Measurements from ENCODE around the gene ARL3. TPM values are rescaled to one million over a fixed set of nuclear protein-coding genes. Genes with fewer than 3 reads are reported as not detected.
A peak's percentile ranks its signal among the peaks of the same experiment; 100 is the strongest.

The ARL3 gene
- total RNA-seq, 4 donors from 2014 or later = 1.4 to 9.1 (median 2.4) TPM

DNA sequence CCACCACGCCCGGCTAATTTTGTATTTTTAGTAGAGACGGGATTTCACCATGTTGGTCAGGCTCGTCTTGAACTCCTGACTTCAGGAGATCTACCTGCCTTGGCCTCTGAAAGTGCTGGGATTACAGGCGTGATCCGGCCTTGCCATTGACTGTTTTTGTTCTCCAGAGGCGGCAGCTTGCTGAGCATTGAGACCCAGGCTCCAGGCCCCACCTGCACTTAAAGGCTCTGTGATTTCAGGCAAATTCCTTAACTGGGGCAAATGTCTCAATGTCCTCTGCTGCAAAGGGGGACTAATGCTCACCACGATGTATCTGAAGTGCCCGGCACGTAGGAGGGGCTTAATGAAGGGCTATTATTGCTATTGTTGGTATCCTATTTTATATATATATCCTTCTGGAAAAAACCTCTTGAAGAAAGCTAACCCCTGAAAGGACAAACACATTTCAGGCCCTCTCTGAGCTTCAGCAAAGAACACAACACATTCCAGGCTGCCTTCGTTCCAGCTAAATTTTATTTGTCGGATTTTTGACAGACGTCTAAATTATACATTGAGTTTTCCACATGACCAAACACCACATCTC, 40.9 kb downstream of the ARL3 start:
- peak overlapping the region; percentile 3 to 61 (median 52) for H3K27ac ChIP-seq
- peak overlapping the region in 1 of 4 donors; percentile 23 for H3K4me3 ChIP-seq
- H3K4me1 ChIP-seq = peaks cover 0 to 55% (median 15%) of the 10 kb centered on the region in 4 donors
- H3K36me3 ChIP-seq = no peaks in the 10 kb centered on the region
- DNase-seq = peak in 1 of 3 donors; percentile 35
- no peak for TF ChIP-seq POLR2A (IDR thresholded peaks at IDR 0.05)
- TF ChIP-seq, protein P1, sequence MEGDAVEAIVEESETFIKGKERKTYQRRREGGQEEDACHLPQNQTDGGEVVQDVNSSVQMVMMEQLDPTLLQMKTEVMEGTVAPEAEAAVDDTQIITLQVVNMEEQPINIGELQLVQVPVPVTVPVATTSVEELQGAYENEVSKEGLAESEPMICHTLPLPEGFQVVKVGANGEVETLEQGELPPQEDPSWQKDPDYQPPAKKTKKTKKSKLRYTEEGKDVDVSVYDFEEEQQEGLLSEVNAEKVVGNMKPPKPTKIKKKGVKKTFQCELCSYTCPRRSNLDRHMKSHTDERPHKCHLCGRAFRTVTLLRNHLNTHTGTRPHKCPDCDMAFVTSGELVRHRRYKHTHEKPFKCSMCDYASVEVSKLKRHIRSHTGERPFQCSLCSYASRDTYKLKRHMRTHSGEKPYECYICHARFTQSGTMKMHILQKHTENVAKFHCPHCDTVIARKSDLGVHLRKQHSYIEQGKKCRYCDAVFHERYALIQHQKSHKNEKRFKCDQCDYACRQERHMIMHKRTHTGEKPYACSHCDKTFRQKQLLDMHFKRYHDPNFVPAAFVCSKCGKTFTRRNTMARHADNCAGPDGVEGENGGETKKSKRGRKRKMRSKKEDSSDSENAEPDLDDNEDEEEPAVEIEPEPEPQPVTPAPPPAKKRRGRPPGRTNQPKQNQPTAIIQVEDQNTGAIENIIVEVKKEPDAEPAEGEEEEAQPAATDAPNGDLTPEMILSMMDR (IDR thresholded peaks at IDR 0.05) = no peak
- no peaks in the 10 kb centered on the region for H3K9me3 ChIP-seq
- no peaks in the 10 kb centered on the region for H3K27me3 ChIP-seq

DNA sequence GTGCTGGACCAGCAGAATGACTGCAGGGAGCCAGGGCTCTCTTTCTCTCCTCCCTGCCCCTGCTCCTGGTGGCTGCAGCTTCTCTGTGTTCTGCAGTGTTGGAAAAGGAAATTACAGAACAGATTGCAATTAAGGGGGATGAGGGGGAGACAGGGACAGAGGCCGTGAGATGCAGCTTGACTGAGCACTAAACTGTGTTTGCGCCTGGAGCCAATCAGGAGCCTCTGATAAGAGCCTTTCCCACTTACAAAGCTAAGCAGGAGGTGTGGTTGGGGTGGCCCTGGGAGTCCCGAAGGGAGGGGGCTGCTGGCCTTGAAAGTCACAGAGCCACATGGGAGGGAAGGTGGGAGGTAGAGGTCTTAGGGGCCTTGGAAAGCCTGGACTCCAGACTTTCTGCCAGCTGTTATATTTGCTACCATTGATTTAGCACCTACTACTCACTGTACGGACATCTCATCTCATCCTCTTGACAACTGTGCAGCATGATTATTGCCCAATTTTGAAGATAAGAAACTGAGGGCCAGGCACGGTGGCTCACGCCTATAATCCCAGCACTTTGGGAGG, 43.2 kb downstream of the ARL3 start:
- H3K4me3 ChIP-seq = no peak overlapping the region
- H3K36me3 ChIP-seq = no peaks in the 10 kb centered on the region
- H3K27me3 ChIP-seq = no peaks in the 10 kb centered on the region
- no peak for TF ChIP-seq POLR2A (IDR thresholded peaks at IDR 0.05)
- TF ChIP-seq, protein P1 (IDR thresholded peaks at IDR 0.05) = no peak
- H3K9me3 ChIP-seq = no peaks in the 10 kb centered on the region
- peaks cover 0 to 58% (median 12%) of the 10 kb centered on the region in 4 donors for H3K4me1 ChIP-seq
- peak in 1 of 3 donors; percentile 39 for DNase-seq
- H3K27ac ChIP-seq = no peak overlapping the region

DNA sequence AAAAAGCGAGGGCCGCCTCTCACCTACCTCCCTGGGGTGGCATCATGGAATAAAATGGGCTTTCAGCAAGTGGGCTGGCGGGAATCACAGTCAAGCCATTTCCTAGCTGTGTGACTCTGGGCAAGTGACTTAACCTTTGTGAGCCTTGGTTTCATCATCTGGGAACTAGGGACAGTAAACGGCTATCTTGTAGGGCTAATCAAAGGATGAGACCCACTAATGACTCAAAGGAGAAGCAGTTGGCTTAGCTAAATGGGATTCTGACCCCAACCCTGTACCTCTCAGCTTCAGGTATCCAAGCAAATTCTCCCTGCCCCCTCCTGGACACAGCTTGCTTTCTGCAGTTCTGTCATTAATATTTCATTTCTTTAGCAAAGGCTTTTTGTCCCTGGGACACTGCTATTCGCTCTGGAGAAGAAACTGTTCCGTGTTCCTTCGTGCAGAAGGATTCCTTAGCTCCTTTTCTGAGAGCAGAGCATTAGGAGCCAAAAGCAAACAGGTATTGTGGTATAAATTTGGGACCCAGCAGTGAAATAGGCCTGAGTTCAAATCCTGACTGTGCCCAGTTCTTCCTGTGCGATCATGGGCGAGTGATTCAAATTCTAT, 44.0 kb downstream of the ARL3 start:
- no peak for DNase-seq
- Histone ChIP-seq H3K36me3 (no peaks in the 10 kb centered on the region), H3K27ac (peak overlapping the region in 2 of 4 donors; percentile 46 to 53), H3K4me3 (no peak overlapping the region), H3K4me1 (peaks cover 0 to 60% (median 5%) of the 10 kb centered on the region in 4 donors), H3K27me3 (no peaks in the 10 kb centered on the region), H3K9me3 (no peaks in the 10 kb centered on the region)
- TF ChIP-seq, protein P1 (IDR thresholded peaks at IDR 0.05) = no peak
- TF ChIP-seq POLR2A (IDR thresholded peaks at IDR 0.05) = no peak

- H3K27me3 ChIP-seq = no peaks in the 10 kb centered on the region
- H3K4me1 ChIP-seq = peaks cover 0 to 56% (median under 1%) of the 10 kb centered on the region in 4 donors
- peak in 2 of 3 donors; percentile 76 to 83 for DNase-seq
Measured at GRCh38 chr10:102669206-102670064, 44.8 kb downstream of the ARL3 start.

More at GRCh38 chr10:102669206-102670064, 44.8 kb downstream of the ARL3 start:
- Histone ChIP-seq H3K9me3 (no peaks in the 10 kb centered on the region), H3K27ac (peak overlapping the region in 3 of 4 donors; percentile 28 to 53 (median 46)), H3K4me3 (no peak overlapping the region), H3K36me3 (no peaks in the 10 kb centered on the region)
- TF ChIP-seq, protein P1 (IDR thresholded peaks at IDR 0.05) = peak in 4 of 6 experiments; percentile 16 to 61 (median 42)
- peak; percentile 13 to 64 for TF ChIP-seq POLR2A (IDR thresholded peaks at IDR 0.05)

All from Peyer's patch (tissue), 4 donors.